PC-9 (cell line): Measurements from ENCODE around the gene CTPS2. TPM values are rescaled to one million over a fixed set of nuclear protein-coding genes. Genes with fewer than 3 reads are reported as not detected.
"Not testable (repeated sequence)": the region's sequence is repeated elsewhere in the genome, so short reads cannot be mapped to it uniquely, and the experiment has no call there.

Experiments used
- Bru-seq: library from RNA; stranded (reverse); fragments of 400-500 nt; gene quantifications from one replicate; lab custom pipeline; 2021; lab: Mats Ljungman, UMichigan
- BruChase-seq, 2 experiments: library from RNA; stranded (reverse); fragments of 400-500 nt; gene quantifications; one replicate each; lab custom pipeline; 2021; lab: Mats Ljungman, UMichigan
- BruUV-seq: library from RNA; stranded (reverse); fragments of 400-500 nt; replicated peaks from 2 replicates; lab custom pipeline; 2021; lab: Mats Ljungman, UMichigan
- CTCF ChIA-PET: fragments of 300-600 bp; sonication (Branson Sonifier 250); formaldehyde crosslinking; loops from one replicate; lab custom pipeline; 2022; ENCODE audit warnings: antibody characterized with exemption; lab: Charles Lee
- POLR2A ChIA-PET: fragments of 300-600 bp; sonication (Branson Sonifier 250); formaldehyde crosslinking; loops from one replicate; lab custom pipeline; 2022; ENCODE audit warnings: antibody characterized with exemption; ENCODE audit not compliant: unreplicated experiment; lab: Charles Lee
- DNase-seq, 2 experiments: peaks; one replicate each; pipeline versions ENCODE4 v3.0.0 to v3.0.0-alpha.2; 2015 to 2022; ENCODE audit warnings: mixed read lengths in 1 of 2
- H2AFZ ChIP-seq: fragments of 200-600 bp; sonication (generic); 2 replicates; pipeline ENCODE4 v1.8.1; 2017; ENCODE audit warnings: antibody characterized with exemption
- H3F3A ChIP-seq: fragments of 200-600 bp; sonication (generic); 2 replicates; pipeline ENCODE4 v1.8.1; 2017; ENCODE audit warnings: antibody characterized with exemption, mild to moderate bottlenecking, low read depth; ENCODE audit not compliant: insufficient read depth
- H3K27ac ChIP-seq: fragments of 200-600 bp; sonication (generic); 2 replicates; pipeline ENCODE4 v1.6.1; 2016; ENCODE audit warnings: mixed run types
- H3K27me3 ChIP-seq: fragments of 200-600 bp; sonication (generic); 2 replicates; pipeline ENCODE4 v1.6.1; 2016; ENCODE audit warnings: low read depth, mixed run types; ENCODE audit not compliant: insufficient read depth
- H3K36me3 ChIP-seq: fragments of 200-600 bp; sonication (generic); 2 replicates; pipeline ENCODE4 v1.6.1; 2016; ENCODE audit warnings: low read depth, mixed run types
- H3K4me1 ChIP-seq: fragments of 200-600 bp; sonication (generic); replicated peaks from 2 replicates; pipeline ENCODE4 v1.6.1; 2016; ENCODE audit warnings: mixed run types; ENCODE audit not compliant: insufficient read depth
- H3K4me2 ChIP-seq: fragments of 200-600 bp; sonication (generic); 2 replicates; pipeline ENCODE4 v1.6.1; 2017; ENCODE audit warnings: mixed run types
- H3K4me3 ChIP-seq: fragments of 200-600 bp; sonication (generic); 2 replicates; pipeline ENCODE4 v1.6.1; 2016; ENCODE audit warnings: mixed run types
- H3K79me2 ChIP-seq: fragments of 200-600 bp; sonication (generic); 2 replicates; pipeline ENCODE4 v1.6.1; 2017; ENCODE audit warnings: low read depth, mixed run types
- H3K9me2 ChIP-seq: fragments of 200-600 bp; sonication (generic); 2 replicates; pipeline ENCODE4 v1.8.1; 2017; ENCODE audit warnings: mild to moderate bottlenecking; ENCODE audit not compliant: insufficient read depth
- H3K9me3 ChIP-seq: fragments of 200-600 bp; sonication (generic); 2 replicates; pipeline ENCODE4 v1.8.1; 2016; ENCODE audit warnings: low read depth; ENCODE audit not compliant: insufficient read depth
- H4K20me1 ChIP-seq: fragments of 200-600 bp; sonication (generic); 2 replicates; pipeline ENCODE4 v1.8.1; 2017; ENCODE audit not compliant: insufficient read depth
- CTCF ChIP-seq: fragments of 200-600 bp; sonication (generic); conservative IDR thresholded peaks from 2 replicates; pipeline ENCODE4 v1.6.1; 2017; ENCODE audit warnings: mixed run types, antibody characterized with exemption, mild to moderate bottlenecking, moderate library complexity
- EZH2 ChIP-seq: fragments of 200-600 bp; sonication (generic); IDR thresholded peaks from 2 replicates; pipeline ENCODE4 v1.8.0; 2017; ENCODE audit warnings: antibody characterized with exemption, low read depth
- intact Hi-C: fragments of 100-400 bp; cut with micrococcal nuclease; formaldehyde crosslinking; loops from one replicate; pipeline ENCODE4 v1.10.0; 2022; ENCODE audit not compliant: unreplicated experiment
- long read RNA-seq: library from polyadenylated mRNA; stranded (forward); transcript quantifications from one replicate; pipeline ENCODE4 v2.0.0, GENCODE V29; 2022
- total RNA-seq: library from RNA; stranded (reverse); gene quantifications from 2 replicates; pipeline ENCODE4 v1.2.3, GENCODE V29; 2021

CTPS2 gene
- total RNA-seq, result 14.0 and 15.8 TPM in 2 replicates
- Bru-seq, nascent RNA, result percentile 65 among the genes with signal in this experiment
- percentile 64 among the genes with signal in this experiment for BruChase-seq, experiment 1, labeled RNA remaining after a 2-hour chase
- BruChase-seq, experiment 2, labeled RNA remaining after a 6-hour chase, result percentile 57 among the genes with signal in this experiment
- long read RNA-seq, transcript CTPS2-201 (19 exons, 3,629 nt), result major isoform, 16 of 21 reads
- long read RNA-seq, partial matches to known transcripts, result 1 of 21 reads
- long read RNA-seq, other reads (novel, unspliced or antisense), result 4 of 21 reads

- peak; percentile 49 to 63 for DNase-seq
- POLR2A ChIA-PET, result interaction anchor here (0.5 to 0.6 kb wide), 3 partner anchors 1053 to 1570 kb away, joined by 3 to 4 read pairs (median 4); no protein-coding TSS in a partner anchor
- Histone ChIP-seq H3K4me2 (peak within 1 kb of the TSS; percentile 74), H3F3A (no peaks in the 10 kb centered on the region), H3K27ac (no peak within 1 kb of the TSS; the same call in 1 of the 2 replicates), H3K36me3 (no peaks in the 10 kb centered on the region), H3K79me2 (no peaks in the 10 kb centered on the region), H3K9me2 (no peaks in the 10 kb centered on the region), H2AFZ (peak within 1 kb of the TSS; percentile 88), H3K4me3 (peak within 1 kb of the TSS; percentile 78), H3K9me3 (no peaks in the 10 kb centered on the region), H3K4me1 (no peaks in the 10 kb centered on the region), H4K20me1 (no peaks in the 10 kb centered on the region), H3K27me3 (no peaks in the 10 kb centered on the region)
- TF ChIP-seq EZH2, result no peak
- TF ChIP-seq CTCF, result no peak
- CTCF ChIA-PET, result interaction anchor here (0.7 kb wide), 1 partner anchor 1413 kb away, joined by 14 read pairs; no protein-coding TSS in a partner anchor
- intact Hi-C loops, result no loop called here
- BruUV-seq, result TSS peak; percentile 66
Observed at GRCh38 chrX:16712548-16713155, at the start of gene CTPS2. CTPS2 (minus strand) TSS chrX:16712669; CDS start chrX:16702902, 9,767 bp downstream.

- intact Hi-C loops, H4K20me1 ChIP-seq, H3K4me2 ChIP-seq, H3K4me1 ChIP-seq, H3K27me3 ChIP-seq, BruUV-seq, H3K79me2 ChIP-seq, POLR2A ChIA-PET, H3K9me3 ChIP-seq, H3K36me3 ChIP-seq, DNase-seq, H3F3A ChIP-seq, H2AFZ ChIP-seq, H3K4me3 ChIP-seq, H3K9me2 ChIP-seq, H3K27ac ChIP-seq: not testable (repeated sequence)
- CTCF ChIA-PET, result interaction anchor here (0.7 kb wide), 1 partner anchor 347 kb away, joined by 3 read pairs; no protein-coding TSS in a partner anchor
Observed at GRCh38 chrX:16761500-16761899, 49.0 kb upstream of the CTPS2 start.

GRCh38 chrX:16756724-16757123, 44.3 kb upstream of the CTPS2 start:
- ChIA-PET POLR2A (no interaction called here), CTCF (no interaction called here)
- H2AFZ ChIP-seq, result no peak overlapping the region
- BruUV-seq, result no TSS peak
- no peak overlapping the region for H3K4me2 ChIP-seq
- intact Hi-C loops, result no loop called here
- no peaks in the 10 kb centered on the region for H3K4me1 ChIP-seq
- no peak for TF ChIP-seq CTCF
- no peak for TF ChIP-seq EZH2
- no peaks in the 10 kb centered on the region for H3K9me2 ChIP-seq
- no peaks in the 10 kb centered on the region for H3K9me3 ChIP-seq
- H3F3A ChIP-seq, result no peaks in the 10 kb centered on the region
- no peak overlapping the region for H3K27ac ChIP-seq
- no peaks in the 10 kb centered on the region for H3K27me3 ChIP-seq
- H3K79me2 ChIP-seq, result no peaks in the 10 kb centered on the region
- DNase-seq, result no peak
- peaks cover 6% of the 10 kb centered on the region; the same call in 1 of the 2 replicates for H3K36me3 ChIP-seq
- no peaks in the 10 kb centered on the region for H4K20me1 ChIP-seq
- no peak overlapping the region for H3K4me3 ChIP-seq
